GM19463 (cell line): ENCODE data around the gene CCT6A.
"Not testable (repeated sequence)": the region's sequence is repeated elsewhere in the genome, so short reads cannot be mapped to it uniquely, and the experiment has no call there.

Source experiments
- ATAC-seq: cut with Tn5 transposase; IDR thresholded peaks from one replicate; pipeline ENCODE4 v1.9.1; 2021; ENCODE audit warnings: mild to moderate bottlenecking, moderate library complexity; ENCODE audit not compliant: unreplicated experiment

CCT6A gene

GRCh38 chr7:56051339-56052191, at the start of gene CCT6A, which contains the start of gene PSPH:
TSS of gene CCT6A (plus strand) at chr7:56051765. CDS start at chr7:56051849, 84 bp downstream.
TSS of gene PSPH (minus strand) at chr7:56051444. CDS start at chr7:56021212, 30,232 bp downstream.
- ATAC-seq, result peak; percentile 92

- ATAC-seq, result no peak
These were observed 47.8 kb upstream of the CCT6A start for GRCh38 chr7:56003749-56004148.

- peak; percentile 41 for ATAC-seq
These were observed 44.4 kb upstream of the CCT6A start for GRCh38 chr7:56007167-56007652.

GRCh38 chr7:56007891-56008290, 43.7 kb upstream of the CCT6A start:
- no peak for ATAC-seq

GRCh38 chr7:56009695-56010094, 41.9 kb upstream of the CCT6A start:
- no peak for ATAC-seq

GRCh38 chr7:56017015-56017414, 34.5 kb upstream of the CCT6A start:
- ATAC-seq, result not testable (repeated sequence)

- ATAC-seq, result no peak
These were observed 32.1 kb upstream of the CCT6A start for GRCh38 chr7:56019501-56019900.

GRCh38 chr7:56023500-56023899, 28.1 kb upstream of the CCT6A start:
- no peak for ATAC-seq

GRCh38 chr7:56026538-56026937, 25.0 kb upstream of the CCT6A start:
- ATAC-seq, result no peak

- no peak for ATAC-seq
These were observed 22.5 kb upstream of the CCT6A start for GRCh38 chr7:56028942-56029630.

- ATAC-seq, result no peak
These were observed 21.2 kb upstream of the CCT6A start for GRCh38 chr7:56030340-56030739.

- ATAC-seq, result not testable (repeated sequence)
These were observed 20.0 kb upstream of the CCT6A start for GRCh38 chr7:56031556-56031955.

- ATAC-seq, result not testable (repeated sequence)
These were observed 19.0 kb upstream of the CCT6A start for GRCh38 chr7:56032578-56032977.

- ATAC-seq, result peak; percentile 99
These were observed 17.7 kb upstream of the CCT6A start for GRCh38 chr7:56033671-56034432.

- ATAC-seq, result no peak
These were observed 10.8 kb upstream of the CCT6A start for GRCh38 chr7:56040730-56041129.

GRCh38 chr7:56045758-56046157, 5.8 kb upstream of the CCT6A start:
- not testable (repeated sequence) for ATAC-seq

GRCh38 chr7:56046721-56047445, 4.7 kb upstream of the CCT6A start:
- ATAC-seq, result no peak

- ATAC-seq, result not testable (repeated sequence)
These were observed 4.0 kb upstream of the CCT6A start for GRCh38 chr7:56047446-56048116.

GRCh38 chr7:56048245-56048644, 3.3 kb upstream of the CCT6A start:
- no peak for ATAC-seq

GRCh38 chr7:56048763-56049162, 2.8 kb upstream of the CCT6A start:
- ATAC-seq, result not testable (repeated sequence)
